HG02973 (cell line): ENCODE measurements around the gene FCHO2.
"Not testable (repeated sequence)": the region's sequence is repeated elsewhere in the genome, so short reads cannot be mapped to it uniquely, and the experiment has no call there.

Experiments
- ATAC-seq: cut with Tn5 transposase; IDR thresholded peaks from one replicate; pipeline ENCODE4 v1.9.1; 2021; ENCODE audit warnings: moderate library complexity; ENCODE audit not compliant: unreplicated experiment

The FCHO2 gene

GRCh38 chr5:72956324-72957140 lies 691 bp downstream of the FCHO2 start:
- ATAC-seq: peak; percentile 35

- no peak for ATAC-seq
These were observed 1.5 kb downstream of the FCHO2 start for GRCh38 chr5:72957337-72957736.

- no peak for ATAC-seq
These were observed 3.4 kb downstream of the FCHO2 start for GRCh38 chr5:72959257-72959656.

- not testable (repeated sequence) for ATAC-seq
These were observed 18.6 kb downstream of the FCHO2 start for GRCh38 chr5:72974481-72974880.

GRCh38 chr5:72976810-72977209 lies 21.0 kb downstream of the FCHO2 start:
- not testable (repeated sequence) for ATAC-seq

GRCh38 chr5:72985719-72986118 lies 29.9 kb downstream of the FCHO2 start:
- no peak for ATAC-seq

GRCh38 chr5:72988769-72989168 lies 32.9 kb downstream of the FCHO2 start:
- no peak for ATAC-seq

- no peak for ATAC-seq
These were observed 35.6 kb downstream of the FCHO2 start for GRCh38 chr5:72991394-72991793.

GRCh38 chr5:72994578-72994977 lies 38.7 kb downstream of the FCHO2 start:
- ATAC-seq: no peak

GRCh38 chr5:72996632-72997031 lies 40.8 kb downstream of the FCHO2 start:
- no peak for ATAC-seq

GRCh38 chr5:72999916-73000315 lies 44.1 kb downstream of the FCHO2 start:
- no peak for ATAC-seq

- ATAC-seq: no peak
These were observed 50.0 kb downstream of the FCHO2 start for GRCh38 chr5:73005886-73006285.

GRCh38 chr5:73007051-73007450 lies 51.2 kb downstream of the FCHO2 start:
- ATAC-seq: no peak

- ATAC-seq: no peak
These were observed 53.0 kb downstream of the FCHO2 start for GRCh38 chr5:73008831-73009230.

GRCh38 chr5:73011612-73012011 lies 55.8 kb downstream of the FCHO2 start:
- not testable (repeated sequence) for ATAC-seq

- no peak for ATAC-seq
These were observed 63.1 kb downstream of the FCHO2 start for GRCh38 chr5:73018892-73019291.

GRCh38 chr5:73019766-73020165 lies 63.9 kb downstream of the FCHO2 start:
- ATAC-seq: no peak

GRCh38 chr5:73022471-73023169 lies 66.8 kb downstream of the FCHO2 start:
- no peak for ATAC-seq

GRCh38 chr5:73024946-73025544 lies 69.2 kb downstream of the FCHO2 start:
- not testable (repeated sequence) for ATAC-seq

GRCh38 chr5:73027361-73027760 lies 71.5 kb downstream of the FCHO2 start:
- ATAC-seq: no peak

- no peak for ATAC-seq
These were observed 72.0 kb downstream of the FCHO2 start for GRCh38 chr5:73027816-73028215.
